ENCODE measurements around the gene MICB.
A peak's percentile ranks its signal among the peaks of the same experiment; 100 is the strongest.
"Not testable (repeated sequence)": the region's sequence is repeated elsewhere in the genome, so short reads cannot be mapped to it uniquely, and the experiment has no call there.

Gene MICB

GRCh38 chr6:31544676-31545075 lies 46.7 kb downstream of the MICB start:
- H3K9me3 ChIP-seq (ENCODE audit: control insufficient read depth, low read length), result no peaks in the 10 kb centered on the region
- H3K27me3 ChIP-seq (replicated peaks; ENCODE audit: control insufficient read depth, insufficient read depth, low read length), result no peaks in the 10 kb centered on the region
- DNase-seq (ENCODE audit: low read depth), result no peak
- peaks cover 23% of the 10 kb centered on the region for H3K4me1 ChIP-seq (ENCODE audit: control insufficient read depth, insufficient read depth, low read length)
- H3K36me3 ChIP-seq (ENCODE audit: control insufficient read depth, insufficient read depth, low read length, severe bottlenecking), result peaks cover 15% of the 10 kb centered on the region
- H3K9ac ChIP-seq (ENCODE audit: low read length), result no peak overlapping the region
- H3K4me3 ChIP-seq (ENCODE audit: low read length), result no peak overlapping the region

- Histone ChIP-seq H3K36me3 (ENCODE audit: control insufficient read depth, insufficient read depth, low read length, severe bottlenecking) (peaks cover 14% of the 10 kb centered on the region), H3K4me3 (ENCODE audit: low read length) (no peak overlapping the region), H3K27me3 (replicated peaks; ENCODE audit: control insufficient read depth, insufficient read depth, low read length) (no peaks in the 10 kb centered on the region), H3K9ac (ENCODE audit: low read length) (no peak overlapping the region), H3K9me3 (ENCODE audit: control insufficient read depth, low read length) (no peaks in the 10 kb centered on the region), H3K4me1 (ENCODE audit: control insufficient read depth, insufficient read depth, low read length) (peaks cover 17% of the 10 kb centered on the region)
- no peak for DNase-seq (ENCODE audit: low read depth)
Observed at GRCh38 chr6:31545291-31545690, 47.3 kb downstream of the MICB start.

GRCh38 chr6:31546339-31546957 lies 48.5 kb downstream of the MICB start, which contains the start of gene ATP6V1G2:
Gene ATP6V1G2, minus strand, starts transcription at chr6:31546608. Its CDS starts 49 bp downstream, at chr6:31546559.
- H3K36me3 ChIP-seq (ENCODE audit: control insufficient read depth, insufficient read depth, low read length, severe bottlenecking), result peaks cover 23% of the 10 kb centered on the region
- peak within 1 kb of the TSS; percentile 91 for H3K9ac ChIP-seq (ENCODE audit: low read length)
- H3K4me3 ChIP-seq (ENCODE audit: low read length), result peak within 1 kb of the TSS; percentile 84
- H3K4me1 ChIP-seq (ENCODE audit: control insufficient read depth, insufficient read depth, low read length), result peaks cover 13% of the 10 kb centered on the region
- H3K9me3 ChIP-seq (ENCODE audit: control insufficient read depth, low read length), result no peaks in the 10 kb centered on the region
- peak; percentile 96 for DNase-seq (ENCODE audit: low read depth)
- H3K27me3 ChIP-seq (replicated peaks; ENCODE audit: control insufficient read depth, insufficient read depth, low read length), result no peaks in the 10 kb centered on the region

- Histone ChIP-seq H3K4me1 (ENCODE audit: control insufficient read depth, insufficient read depth, low read length) (peaks cover 13% of the 10 kb centered on the region), H3K9me3 (ENCODE audit: control insufficient read depth, low read length) (no peaks in the 10 kb centered on the region), H3K9ac (ENCODE audit: low read length) (peak within 1 kb of the TSS; percentile 91), H3K27me3 (replicated peaks; ENCODE audit: control insufficient read depth, insufficient read depth, low read length) (no peaks in the 10 kb centered on the region), H3K36me3 (ENCODE audit: control insufficient read depth, insufficient read depth, low read length, severe bottlenecking) (peaks cover 23% of the 10 kb centered on the region), H3K4me3 (ENCODE audit: low read length) (peak within 1 kb of the TSS; percentile 84)
- DNase-seq (ENCODE audit: low read depth), result peak; percentile 99
Observed at GRCh38 chr6:31546958-31547726, 49.2 kb downstream of the MICB start, which contains the start of gene NFKBIL1. Gene NFKBIL1, plus strand, starts transcription at chr6:31547608. Its CDS starts 87 bp downstream, at chr6:31547695.

GRCh38 chr6:31547727-31548543 lies 50.0 kb downstream of the MICB start:
- DNase-seq (ENCODE audit: low read depth), result no peak
- H3K9ac ChIP-seq (ENCODE audit: low read length), result peak overlapping the region; percentile 91
- H3K9me3 ChIP-seq (ENCODE audit: control insufficient read depth, low read length), result no peaks in the 10 kb centered on the region
- peak overlapping the region; percentile 84 for H3K4me3 ChIP-seq (ENCODE audit: low read length)
- no peaks in the 10 kb centered on the region for H3K27me3 ChIP-seq (replicated peaks; ENCODE audit: control insufficient read depth, insufficient read depth, low read length)
- peaks cover 23% of the 10 kb centered on the region for H3K36me3 ChIP-seq (ENCODE audit: control insufficient read depth, insufficient read depth, low read length, severe bottlenecking)
- peaks cover 13% of the 10 kb centered on the region for H3K4me1 ChIP-seq (ENCODE audit: control insufficient read depth, insufficient read depth, low read length)

GRCh38 chr6:31548544-31548873 lies 50.6 kb downstream of the MICB start:
- no peak for DNase-seq (ENCODE audit: low read depth)
- no peaks in the 10 kb centered on the region for H3K9me3 ChIP-seq (ENCODE audit: control insufficient read depth, low read length)
- H3K36me3 ChIP-seq (ENCODE audit: control insufficient read depth, insufficient read depth, low read length, severe bottlenecking), result peaks cover 29% of the 10 kb centered on the region
- peak overlapping the region; percentile 84 for H3K4me3 ChIP-seq (ENCODE audit: low read length)
- peak overlapping the region; percentile 91 for H3K9ac ChIP-seq (ENCODE audit: low read length)
- no peaks in the 10 kb centered on the region for H3K27me3 ChIP-seq (replicated peaks; ENCODE audit: control insufficient read depth, insufficient read depth, low read length)
- H3K4me1 ChIP-seq (ENCODE audit: control insufficient read depth, insufficient read depth, low read length), result peaks cover 13% of the 10 kb centered on the region

GRCh38 chr6:31551371-31551770 lies 53.4 kb downstream of the MICB start:
- DNase-seq (ENCODE audit: low read depth), result peak; percentile 17
- peaks cover 43% of the 10 kb centered on the region for H3K36me3 ChIP-seq (ENCODE audit: control insufficient read depth, insufficient read depth, low read length, severe bottlenecking)
- peaks cover 13% of the 10 kb centered on the region for H3K4me1 ChIP-seq (ENCODE audit: control insufficient read depth, insufficient read depth, low read length)

GRCh38 chr6:31556307-31556706 lies 58.4 kb downstream of the MICB start:
- H3K9me3 ChIP-seq (ENCODE audit: control insufficient read depth, low read length), result no peaks in the 10 kb centered on the region
- no peak overlapping the region for H3K4me3 ChIP-seq (ENCODE audit: low read length)
- H3K27me3 ChIP-seq (replicated peaks; ENCODE audit: control insufficient read depth, insufficient read depth, low read length), result no peaks in the 10 kb centered on the region
- H3K4me1 ChIP-seq (ENCODE audit: control insufficient read depth, insufficient read depth, low read length), result peaks cover 22% of the 10 kb centered on the region
- H3K36me3 ChIP-seq (ENCODE audit: control insufficient read depth, insufficient read depth, low read length, severe bottlenecking), result peaks cover 46% of the 10 kb centered on the region
- H3K9ac ChIP-seq (ENCODE audit: low read length), result no peak overlapping the region
- DNase-seq (ENCODE audit: low read depth), result no peak

More at GRCh38 chr6:31551371-31551770, 53.4 kb downstream of the MICB start:
- H3K9ac ChIP-seq (ENCODE audit: low read length); H3K9me3 ChIP-seq (ENCODE audit: control insufficient read depth, low read length); H3K4me3 ChIP-seq (ENCODE audit: low read length); H3K27me3 ChIP-seq (replicated peaks; ENCODE audit: control insufficient read depth, insufficient read depth, low read length): not testable (repeated sequence)

GRCh38 chr6:31557443-31558317 lies 59.7 kb downstream of the MICB start:
- Histone ChIP-seq H3K4me1 (ENCODE audit: control insufficient read depth, insufficient read depth, low read length) (peaks cover 22% of the 10 kb centered on the region), H3K27me3 (replicated peaks; ENCODE audit: control insufficient read depth, insufficient read depth, low read length) (no peaks in the 10 kb centered on the region), H3K9me3 (ENCODE audit: control insufficient read depth, low read length) (no peaks in the 10 kb centered on the region), H3K9ac (ENCODE audit: low read length) (no peak overlapping the region), H3K4me3 (ENCODE audit: low read length) (no peak overlapping the region), H3K36me3 (ENCODE audit: control insufficient read depth, insufficient read depth, low read length, severe bottlenecking) (peaks cover 45% of the 10 kb centered on the region)
- no peak for DNase-seq (ENCODE audit: low read depth)

- Histone ChIP-seq H3K4me1 (ENCODE audit: control insufficient read depth, insufficient read depth, low read length) (peaks cover 26% of the 10 kb centered on the region), H3K27me3 (replicated peaks; ENCODE audit: control insufficient read depth, insufficient read depth, low read length) (no peaks in the 10 kb centered on the region), H3K4me3 (ENCODE audit: low read length) (no peak overlapping the region), H3K9me3 (ENCODE audit: control insufficient read depth, low read length) (no peaks in the 10 kb centered on the region), H3K36me3 (ENCODE audit: control insufficient read depth, insufficient read depth, low read length, severe bottlenecking) (peaks cover 42% of the 10 kb centered on the region), H3K9ac (ENCODE audit: low read length) (no peak overlapping the region)
- DNase-seq (ENCODE audit: low read depth), result no peak
Observed at GRCh38 chr6:31558318-31558625, 60.3 kb downstream of the MICB start.

Measured in adipocyte (in vitro differentiated cells).